ENCODE results near the gene TMCC3. TPM values are rescaled to one million over a fixed set of nuclear protein-coding genes. Genes with fewer than 3 reads are reported as not detected.

The TMCC3 gene
- total RNA-seq, 1 experiment from 2014 or later: 2.2 TPM

DNA sequence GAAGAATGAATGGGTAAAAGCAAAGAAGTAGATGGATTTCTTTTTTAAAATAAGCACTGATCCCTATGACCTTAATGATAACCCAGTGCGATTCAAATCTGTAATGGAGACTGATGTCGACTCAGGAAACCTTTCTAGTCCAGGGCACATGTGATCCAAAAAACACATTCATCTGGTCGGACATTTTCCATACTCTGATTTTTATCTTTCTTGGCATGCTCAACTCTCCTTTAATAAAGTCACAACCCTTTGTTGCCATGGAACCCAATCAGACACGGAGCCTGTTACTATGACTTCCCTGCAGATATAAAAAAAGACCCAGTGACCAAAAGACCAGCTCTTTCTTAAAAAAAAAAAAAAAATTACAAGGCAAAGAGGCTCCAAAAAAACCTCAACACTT is 27.9 kb downstream of the TMCC3 start:
- ChIA-PET CTCF (interaction anchor here (1.1 kb wide), 1 partner anchor 8 kb away, joined by 3 read pairs; no protein-coding TSS in a partner anchor), POLR2A (interaction anchor here (0.6 kb wide), 1 partner anchor 371 kb away, joined by 3 read pairs; no protein-coding TSS in a partner anchor)
- ATAC-seq (no peak), DNase-seq (ENCODE audit: low spot score) (no peak)
- TF ChIP-seq, protein P1, sequence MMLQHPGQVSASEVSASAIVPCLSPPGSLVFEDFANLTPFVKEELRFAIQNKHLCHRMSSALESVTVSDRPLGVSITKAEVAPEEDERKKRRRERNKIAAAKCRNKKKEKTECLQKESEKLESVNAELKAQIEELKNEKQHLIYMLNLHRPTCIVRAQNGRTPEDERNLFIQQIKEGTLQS (CRISPR knock-in tag; conservative IDR thresholded peaks at IDR 0.05): no peak
- TF ChIP-seq, protein P2, sequence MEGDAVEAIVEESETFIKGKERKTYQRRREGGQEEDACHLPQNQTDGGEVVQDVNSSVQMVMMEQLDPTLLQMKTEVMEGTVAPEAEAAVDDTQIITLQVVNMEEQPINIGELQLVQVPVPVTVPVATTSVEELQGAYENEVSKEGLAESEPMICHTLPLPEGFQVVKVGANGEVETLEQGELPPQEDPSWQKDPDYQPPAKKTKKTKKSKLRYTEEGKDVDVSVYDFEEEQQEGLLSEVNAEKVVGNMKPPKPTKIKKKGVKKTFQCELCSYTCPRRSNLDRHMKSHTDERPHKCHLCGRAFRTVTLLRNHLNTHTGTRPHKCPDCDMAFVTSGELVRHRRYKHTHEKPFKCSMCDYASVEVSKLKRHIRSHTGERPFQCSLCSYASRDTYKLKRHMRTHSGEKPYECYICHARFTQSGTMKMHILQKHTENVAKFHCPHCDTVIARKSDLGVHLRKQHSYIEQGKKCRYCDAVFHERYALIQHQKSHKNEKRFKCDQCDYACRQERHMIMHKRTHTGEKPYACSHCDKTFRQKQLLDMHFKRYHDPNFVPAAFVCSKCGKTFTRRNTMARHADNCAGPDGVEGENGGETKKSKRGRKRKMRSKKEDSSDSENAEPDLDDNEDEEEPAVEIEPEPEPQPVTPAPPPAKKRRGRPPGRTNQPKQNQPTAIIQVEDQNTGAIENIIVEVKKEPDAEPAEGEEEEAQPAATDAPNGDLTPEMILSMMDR (IDR thresholded peaks at IDR 0.05): no peak
- peaks cover 21% of the 10 kb centered on the region for H3K9me3 Mint-ChIP-seq
- H3K27ac Mint-ChIP-seq: peak overlapping the region; percentile 16; the same call in 1 of the 2 replicates
- 0 out of 2 replicates have a peak, but pooled peaks cover 3% of the 10 kb centered on the region for H3K4me1 Mint-ChIP-seq
- H3K27me3 Mint-ChIP-seq (ENCODE audit: low read depth): no peaks in the 10 kb centered on the region; the same call in 1 of the 2 replicates
- H3K36me3 Mint-ChIP-seq: peaks cover 7% of the 10 kb centered on the region
- H3K4me3 Mint-ChIP-seq: no peak overlapping the region

DNA sequence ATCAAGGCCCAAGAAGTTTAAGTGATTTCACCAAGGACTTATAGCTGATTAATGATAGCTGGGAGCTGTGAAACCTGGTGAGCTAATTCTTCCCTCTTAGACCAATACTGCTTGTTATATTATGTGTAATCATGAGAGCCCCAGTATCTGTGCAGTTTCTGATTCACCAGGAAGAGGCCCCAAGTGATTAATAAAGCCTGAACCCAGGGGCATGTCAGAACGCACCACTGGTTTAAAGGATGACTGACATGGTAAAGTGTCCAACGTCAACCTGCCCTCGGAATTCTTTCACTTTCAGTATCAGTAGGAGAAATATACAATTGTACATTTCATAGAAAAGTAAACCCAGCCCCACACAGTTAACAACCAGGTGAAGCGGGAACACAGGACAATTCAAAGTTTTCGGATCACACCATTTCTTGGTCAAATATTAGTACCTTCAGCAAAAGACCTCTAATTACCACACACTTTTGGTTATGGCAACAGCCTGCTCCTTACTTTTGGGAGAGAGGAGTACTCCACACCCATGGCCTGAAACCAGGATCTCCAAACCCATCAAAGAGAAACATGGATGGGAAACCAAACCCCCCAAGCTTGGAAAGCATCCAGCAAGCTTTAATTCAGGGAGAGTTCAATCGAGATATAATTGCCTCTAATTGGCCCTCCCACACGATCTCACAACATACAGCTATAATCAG is 28.5 kb downstream of the TMCC3 start:
- Mint-ChIP-seq H3K27ac (no peak overlapping the region), H3K4me1 (0 out of 2 replicates have a peak, but pooled peaks cover 3% of the 10 kb centered on the region)

DNA sequence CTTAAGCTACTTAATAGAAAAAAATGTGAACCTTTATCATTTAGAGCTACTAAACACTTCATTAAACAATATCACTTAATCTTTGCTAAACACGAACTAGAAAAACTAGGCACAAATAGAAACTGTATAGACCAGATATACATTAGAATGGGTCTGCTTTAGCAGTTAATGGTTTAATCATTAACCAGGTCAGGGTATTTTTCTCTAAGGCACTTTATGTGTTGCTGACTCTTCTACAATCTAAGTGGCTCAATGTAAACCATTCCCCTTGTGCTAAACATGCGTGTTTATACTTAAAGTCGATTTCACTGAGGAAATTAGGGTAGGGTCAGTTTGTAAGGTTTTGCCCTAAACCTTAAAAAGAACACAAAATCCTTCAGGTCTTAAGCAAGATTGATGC is 29.7 kb downstream of the TMCC3 start:
- ATAC-seq (no peak), DNase-seq (ENCODE audit: low spot score) (no peak)
- Mint-ChIP-seq H3K9me3 (peaks cover 8% of the 10 kb centered on the region), H3K27me3 (ENCODE audit: low read depth) (no peaks in the 10 kb centered on the region; the same call in 1 of the 2 replicates), H3K36me3 (peaks cover 2% of the 10 kb centered on the region; the same call in 1 of the 2 replicates), H3K4me3 (no peak overlapping the region), H3K27ac (no peak overlapping the region), H3K4me1 (0 out of 2 replicates have a peak, but pooled peaks cover 3% of the 10 kb centered on the region)
- ChIA-PET CTCF (interaction anchor here (0.7 kb wide), 1 partner anchor 475 kb away, joined by 4 read pairs; no protein-coding TSS in a partner anchor), POLR2A (no interaction called here)
- TF ChIP-seq HMGA2 (CRISPR knock-in tag; IDR thresholded peaks at IDR 0.05) (no peak), ZNF423 (CRISPR knock-in tag; IDR thresholded peaks at IDR 0.05) (no peak), CREB1 (CRISPR knock-in tag; IDR thresholded peaks at IDR 0.05) (no peak), ETV6 (CRISPR knock-in tag; IDR thresholded peaks at IDR 0.05) (no peak)
- TF ChIP-seq, protein P1 (CRISPR knock-in tag; conservative IDR thresholded peaks at IDR 0.05): no peak
- TF ChIP-seq, protein P3, sequence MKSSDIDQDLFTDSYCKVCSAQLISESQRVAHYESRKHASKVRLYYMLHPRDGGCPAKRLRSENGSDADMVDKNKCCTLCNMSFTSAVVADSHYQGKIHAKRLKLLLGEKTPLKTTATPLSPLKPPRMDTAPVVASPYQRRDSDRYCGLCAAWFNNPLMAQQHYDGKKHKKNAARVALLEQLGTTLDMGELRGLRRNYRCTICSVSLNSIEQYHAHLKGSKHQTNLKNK (CRISPR knock-in tag; IDR thresholded peaks at IDR 0.05): no peak

More for the DNA sequence above, 28.5 kb downstream of the TMCC3 start:
- TF ChIP-seq, protein P4, sequence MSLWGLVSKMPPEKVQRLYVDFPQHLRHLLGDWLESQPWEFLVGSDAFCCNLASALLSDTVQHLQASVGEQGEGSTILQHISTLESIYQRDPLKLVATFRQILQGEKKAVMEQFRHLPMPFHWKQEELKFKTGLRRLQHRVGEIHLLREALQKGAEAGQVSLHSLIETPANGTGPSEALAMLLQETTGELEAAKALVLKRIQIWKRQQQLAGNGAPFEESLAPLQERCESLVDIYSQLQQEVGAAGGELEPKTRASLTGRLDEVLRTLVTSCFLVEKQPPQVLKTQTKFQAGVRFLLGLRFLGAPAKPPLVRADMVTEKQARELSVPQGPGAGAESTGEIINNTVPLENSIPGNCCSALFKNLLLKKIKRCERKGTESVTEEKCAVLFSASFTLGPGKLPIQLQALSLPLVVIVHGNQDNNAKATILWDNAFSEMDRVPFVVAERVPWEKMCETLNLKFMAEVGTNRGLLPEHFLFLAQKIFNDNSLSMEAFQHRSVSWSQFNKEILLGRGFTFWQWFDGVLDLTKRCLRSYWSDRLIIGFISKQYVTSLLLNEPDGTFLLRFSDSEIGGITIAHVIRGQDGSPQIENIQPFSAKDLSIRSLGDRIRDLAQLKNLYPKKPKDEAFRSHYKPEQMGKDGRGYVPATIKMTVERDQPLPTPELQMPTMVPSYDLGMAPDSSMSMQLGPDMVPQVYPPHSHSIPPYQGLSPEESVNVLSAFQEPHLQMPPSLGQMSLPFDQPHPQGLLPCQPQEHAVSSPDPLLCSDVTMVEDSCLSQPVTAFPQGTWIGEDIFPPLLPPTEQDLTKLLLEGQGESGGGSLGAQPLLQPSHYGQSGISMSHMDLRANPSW (CRISPR knock-in tag; conservative IDR thresholded peaks at IDR 0.05; ENCODE audit: low read depth): no peak
- TF ChIP-seq, protein P5, sequence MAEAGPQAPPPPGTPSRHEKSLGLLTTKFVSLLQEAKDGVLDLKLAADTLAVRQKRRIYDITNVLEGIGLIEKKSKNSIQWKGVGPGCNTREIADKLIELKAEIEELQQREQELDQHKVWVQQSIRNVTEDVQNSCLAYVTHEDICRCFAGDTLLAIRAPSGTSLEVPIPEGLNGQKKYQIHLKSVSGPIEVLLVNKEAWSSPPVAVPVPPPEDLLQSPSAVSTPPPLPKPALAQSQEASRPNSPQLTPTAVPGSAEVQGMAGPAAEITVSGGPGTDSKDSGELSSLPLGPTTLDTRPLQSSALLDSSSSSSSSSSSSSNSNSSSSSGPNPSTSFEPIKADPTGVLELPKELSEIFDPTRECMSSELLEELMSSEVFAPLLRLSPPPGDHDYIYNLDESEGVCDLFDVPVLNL (CRISPR knock-in tag; IDR thresholded peaks at IDR 0.05; ENCODE audit: borderline replicate concordance, low read depth): no peak
- TF ChIP-seq, protein P6, sequence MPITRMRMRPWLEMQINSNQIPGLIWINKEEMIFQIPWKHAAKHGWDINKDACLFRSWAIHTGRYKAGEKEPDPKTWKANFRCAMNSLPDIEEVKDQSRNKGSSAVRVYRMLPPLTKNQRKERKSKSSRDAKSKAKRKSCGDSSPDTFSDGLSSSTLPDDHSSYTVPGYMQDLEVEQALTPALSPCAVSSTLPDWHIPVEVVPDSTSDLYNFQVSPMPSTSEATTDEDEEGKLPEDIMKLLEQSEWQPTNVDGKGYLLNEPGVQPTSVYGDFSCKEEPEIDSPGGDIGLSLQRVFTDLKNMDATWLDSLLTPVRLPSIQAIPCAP (CRISPR knock-in tag; IDR thresholded peaks at IDR 0.05): no peak
- TF ChIP-seq, protein P7, sequence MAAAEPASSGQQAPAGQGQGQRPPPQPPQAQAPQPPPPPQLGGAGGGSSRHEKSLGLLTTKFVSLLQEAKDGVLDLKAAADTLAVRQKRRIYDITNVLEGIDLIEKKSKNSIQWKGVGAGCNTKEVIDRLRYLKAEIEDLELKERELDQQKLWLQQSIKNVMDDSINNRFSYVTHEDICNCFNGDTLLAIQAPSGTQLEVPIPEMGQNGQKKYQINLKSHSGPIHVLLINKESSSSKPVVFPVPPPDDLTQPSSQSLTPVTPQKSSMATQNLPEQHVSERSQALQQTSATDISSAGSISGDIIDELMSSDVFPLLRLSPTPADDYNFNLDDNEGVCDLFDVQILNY (CRISPR knock-in tag; IDR thresholded peaks at IDR 0.05): no peak
- TF ChIP-seq PRRX2 (CRISPR knock-in tag; IDR thresholded peaks at IDR 0.05) (no peak), SMAD3 (CRISPR knock-in tag; IDR thresholded peaks at IDR 0.05; ENCODE audit: borderline replicate concordance) (no peak)
- peaks cover 7% of the 10 kb centered on the region for H3K36me3 Mint-ChIP-seq
- H3K9me3 Mint-ChIP-seq: peaks cover 17% of the 10 kb centered on the region
- DNase-seq (ENCODE audit: low spot score) (no peak), ATAC-seq (no peak)
- CTCF ChIA-PET: no interaction called here
- POLR2A ChIA-PET: interaction anchor here (0.6 kb wide), 1 partner anchor 370 kb away, joined by 3 read pairs; no protein-coding TSS in a partner anchor
- no peak overlapping the region for H3K4me3 Mint-ChIP-seq
- H3K27me3 Mint-ChIP-seq (ENCODE audit: low read depth): no peaks in the 10 kb centered on the region; the same call in 1 of the 2 replicates
